NCI-H345 treated with DMSO at 0.1 percent for 48 hours (cell line): ENCODE data around the gene DGKI.

ENCODE experiments used
- DNase-seq: peaks from one replicate; lab custom pipeline; 2025; ENCODE audit not compliant: unreplicated experiment; lab: John Stamatoyannopoulos, UW

The DGKI gene

GRCh38 chr7:137658190-137658900 lies 188.4 kb downstream of the DGKI start:
- DNase-seq: no peak

DNA sequence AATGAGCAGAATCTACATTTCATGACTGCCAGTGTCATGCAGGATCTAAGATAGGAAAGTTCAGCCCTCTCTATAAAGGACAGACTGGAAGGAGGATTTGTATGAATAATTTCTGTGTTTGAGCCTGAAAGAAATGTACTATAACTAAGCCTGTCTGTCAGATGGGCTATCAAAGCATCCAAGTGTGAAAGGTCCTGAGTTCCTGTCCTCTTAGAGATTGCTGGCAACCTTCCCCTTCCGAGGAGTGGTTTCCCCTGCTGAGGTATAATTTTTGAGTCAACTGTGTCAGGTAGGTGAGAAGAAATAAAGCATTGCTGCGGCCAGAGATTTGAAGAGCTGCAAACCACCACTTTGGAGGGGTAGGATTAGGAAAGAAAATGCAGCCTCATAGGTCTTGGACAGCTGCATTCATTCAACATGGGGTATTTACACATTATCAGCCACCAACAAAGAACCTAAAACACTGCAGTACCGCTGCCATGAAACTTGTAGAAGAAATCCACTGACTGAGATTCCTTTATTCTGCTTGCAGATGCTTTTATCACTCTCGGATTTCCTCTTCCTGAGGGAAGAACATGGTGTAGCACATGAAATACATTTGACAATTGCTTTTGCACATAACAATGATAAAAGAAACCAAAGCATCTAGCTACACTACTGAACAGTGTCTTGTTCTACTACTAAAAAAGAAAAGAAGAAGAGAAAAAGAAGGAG lies 189.1 kb downstream of the DGKI start:
- no peak for DNase-seq

DNA sequence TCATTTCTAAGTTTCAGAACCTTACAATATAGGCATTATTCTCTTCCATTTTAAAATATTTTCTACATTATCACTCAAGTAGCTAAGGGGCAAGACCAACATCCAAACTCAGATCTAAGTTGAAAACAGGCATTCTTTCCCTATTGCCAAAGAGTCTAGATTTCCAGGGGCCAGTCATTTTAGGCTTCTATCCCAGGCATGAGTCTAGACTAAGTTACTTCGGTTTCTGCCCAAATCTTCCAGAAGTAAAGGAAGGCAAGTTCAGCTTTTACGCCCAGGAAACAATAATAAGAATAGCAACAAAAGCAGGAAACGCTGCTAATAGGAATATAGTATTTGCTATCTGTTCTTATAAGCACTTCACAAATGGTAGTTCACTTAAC lies 189.9 kb downstream of the DGKI start:
- DNase-seq: no peak

DNA sequence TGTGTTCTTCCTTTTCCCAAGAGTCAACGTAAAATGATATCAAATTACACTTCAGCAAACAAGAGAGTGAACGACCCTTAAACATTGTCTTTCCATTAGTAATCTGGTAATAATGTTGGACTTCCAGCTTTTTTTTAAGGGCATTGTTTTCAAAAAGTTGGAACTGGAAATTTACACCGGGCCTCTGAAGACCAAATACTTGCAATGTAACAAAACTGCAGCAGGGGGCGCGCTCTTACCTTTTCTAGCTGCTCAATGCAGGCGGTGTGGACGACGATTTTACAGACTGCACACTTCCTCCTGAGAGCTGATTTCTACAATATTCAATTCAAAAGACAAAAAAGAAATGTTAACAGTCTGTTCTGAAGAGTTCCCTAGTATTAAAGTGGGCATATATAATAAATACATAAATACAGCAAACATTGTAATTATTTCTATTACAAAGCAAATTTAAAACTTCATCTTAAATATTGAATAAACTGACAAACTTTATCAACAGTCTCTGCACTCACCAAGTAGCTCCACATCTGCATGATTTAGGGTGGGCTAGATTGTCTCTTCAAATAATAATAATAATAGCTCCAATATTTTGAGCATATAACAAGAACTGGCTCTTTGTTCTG lies 190.4 kb downstream of the DGKI start:
- DNase-seq: peak; percentile 53

GRCh38 chr7:137655804-137656203 lies 191.0 kb downstream of the DGKI start:
- no peak for DNase-seq

GRCh38 chr7:137652721-137653120 lies 194.1 kb downstream of the DGKI start:
- no peak for DNase-seq

GRCh38 chr7:137647905-137648565 lies 198.7 kb downstream of the DGKI start:
- no peak for DNase-seq

- no peak for DNase-seq
These were observed 204.3 kb downstream of the DGKI start for GRCh38 chr7:137642472-137642871.

DNA sequence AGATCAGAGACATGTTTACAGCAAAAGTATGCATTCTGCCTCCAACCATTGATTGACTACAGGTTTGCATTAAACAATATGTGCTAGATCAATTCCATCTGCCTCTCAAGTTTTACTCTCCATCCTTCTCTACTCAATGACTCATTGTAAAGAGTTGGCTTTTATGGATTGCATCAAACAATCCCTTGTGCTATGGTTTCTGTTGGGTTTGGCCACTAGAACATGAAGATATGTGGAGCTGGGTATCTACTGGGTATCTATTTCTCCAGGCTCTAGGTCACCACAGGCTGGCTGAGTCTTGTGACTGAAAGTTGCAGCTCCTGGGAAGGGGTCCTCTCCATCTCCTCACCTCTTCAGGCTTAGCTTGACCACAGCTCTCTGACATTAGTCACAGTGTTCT lies 204.7 kb downstream of the DGKI start:
- no peak for DNase-seq

DNA sequence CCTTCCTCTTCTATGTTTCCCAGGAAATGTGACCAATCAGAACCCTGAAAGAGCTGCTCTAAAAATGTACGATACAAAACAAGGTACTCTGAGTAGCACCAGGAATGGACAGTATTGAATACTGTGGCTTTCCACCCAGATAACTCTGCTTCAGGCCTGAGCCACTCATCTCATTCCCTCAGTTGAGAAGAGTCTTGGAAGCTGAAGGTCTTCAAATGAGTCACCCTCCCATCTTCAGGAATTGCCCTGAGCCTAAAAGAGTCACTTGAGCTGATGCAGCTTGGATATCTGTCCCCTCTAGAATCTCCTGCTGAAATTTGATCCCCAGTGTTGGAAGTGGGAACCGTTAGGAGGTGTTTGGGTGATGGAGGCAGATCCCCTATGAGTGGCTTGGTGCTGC lies 210.4 kb downstream of the DGKI start:
- no peak for DNase-seq

DNA sequence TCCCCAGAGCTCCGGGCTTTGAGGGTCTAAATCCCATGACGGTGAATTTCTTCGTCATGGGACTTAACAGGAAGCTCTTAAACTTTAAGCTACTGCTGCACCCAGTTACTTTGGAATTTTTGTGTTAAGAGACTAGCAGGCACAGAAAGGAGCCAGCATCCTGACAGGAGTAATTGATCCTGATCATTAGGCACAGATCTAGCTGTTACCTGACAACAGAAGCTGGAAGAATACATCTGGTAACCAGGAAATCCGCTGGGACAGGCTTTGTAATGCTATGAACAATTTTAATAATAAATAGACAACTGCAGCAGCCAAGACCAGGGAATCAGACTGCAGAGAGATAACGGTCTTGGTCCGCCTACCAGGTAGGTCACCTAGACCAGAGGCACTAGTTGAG lies 210.9 kb downstream of the DGKI start:
- no peak for DNase-seq

GRCh38 chr7:137635132-137635531 lies 211.6 kb downstream of the DGKI start:
- DNase-seq: no peak

DNA sequence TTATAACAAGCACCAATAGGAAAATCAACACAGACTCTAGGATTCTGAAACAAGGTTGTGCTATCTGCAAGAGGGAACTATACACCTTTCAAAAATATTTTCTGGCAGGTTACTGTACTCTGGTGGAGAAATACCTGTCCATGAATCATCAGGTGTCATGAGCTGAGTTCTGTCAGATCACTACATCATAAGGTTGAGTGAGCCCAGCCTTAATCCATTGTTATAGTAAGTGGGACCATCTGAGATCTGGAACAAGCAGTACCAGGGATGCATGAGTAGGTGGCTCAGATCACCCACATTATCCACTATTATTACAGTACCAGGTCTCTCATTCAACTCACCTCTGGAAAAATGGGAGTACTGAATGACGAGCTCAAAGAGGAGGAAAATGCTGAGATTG lies 212.4 kb downstream of the DGKI start:
- no peak for DNase-seq

GRCh38 chr7:137633133-137633532 lies 213.6 kb downstream of the DGKI start:
- DNase-seq: no peak

GRCh38 chr7:137628216-137628615 lies 218.6 kb downstream of the DGKI start:
- no peak for DNase-seq

- no peak for DNase-seq
These were observed 220.2 kb downstream of the DGKI start for GRCh38 chr7:137626469-137627067.

DNA sequence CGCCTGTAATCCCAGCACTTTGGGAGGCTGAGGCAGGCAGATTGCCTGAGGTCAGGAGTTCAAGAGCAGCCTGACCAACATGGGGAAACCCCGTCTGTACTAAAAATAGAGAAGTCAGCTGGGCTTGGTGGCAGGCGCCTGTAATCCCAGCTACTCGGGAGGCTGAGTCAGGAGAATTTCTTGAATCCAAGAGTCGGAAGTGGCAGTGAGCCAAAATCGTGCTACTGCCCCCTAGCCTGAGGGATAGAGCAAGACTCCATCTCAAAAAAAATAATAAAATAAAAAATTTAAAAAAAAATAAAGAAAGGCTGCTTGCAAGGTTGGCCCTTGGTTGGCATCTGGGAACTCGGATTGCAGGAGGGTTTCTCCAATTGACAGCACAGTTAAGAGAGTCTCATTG lies 221.6 kb downstream of the DGKI start:
- DNase-seq: no peak

DNA sequence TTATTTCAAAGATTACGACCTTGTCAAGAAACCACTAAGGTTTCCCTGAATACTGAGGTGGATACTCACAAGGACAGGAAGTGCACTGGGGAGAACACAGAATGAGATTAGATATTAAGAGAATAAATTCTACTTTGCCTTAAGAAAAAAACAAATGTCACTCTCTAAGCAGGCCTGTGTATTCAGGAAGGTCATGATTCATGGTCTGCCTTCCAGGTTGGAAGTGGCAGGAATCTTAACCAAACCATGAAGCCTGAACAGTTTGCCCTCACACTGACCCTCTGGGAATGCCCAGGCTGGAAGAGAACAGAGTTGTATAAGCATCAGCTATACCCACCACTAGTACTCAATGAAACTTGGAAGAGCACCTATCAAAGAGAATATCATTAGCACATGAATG lies 227.6 kb downstream of the DGKI start:
- DNase-seq: no peak

GRCh38 chr7:137618748-137619147 lies 228.0 kb downstream of the DGKI start:
- no peak for DNase-seq

DNA sequence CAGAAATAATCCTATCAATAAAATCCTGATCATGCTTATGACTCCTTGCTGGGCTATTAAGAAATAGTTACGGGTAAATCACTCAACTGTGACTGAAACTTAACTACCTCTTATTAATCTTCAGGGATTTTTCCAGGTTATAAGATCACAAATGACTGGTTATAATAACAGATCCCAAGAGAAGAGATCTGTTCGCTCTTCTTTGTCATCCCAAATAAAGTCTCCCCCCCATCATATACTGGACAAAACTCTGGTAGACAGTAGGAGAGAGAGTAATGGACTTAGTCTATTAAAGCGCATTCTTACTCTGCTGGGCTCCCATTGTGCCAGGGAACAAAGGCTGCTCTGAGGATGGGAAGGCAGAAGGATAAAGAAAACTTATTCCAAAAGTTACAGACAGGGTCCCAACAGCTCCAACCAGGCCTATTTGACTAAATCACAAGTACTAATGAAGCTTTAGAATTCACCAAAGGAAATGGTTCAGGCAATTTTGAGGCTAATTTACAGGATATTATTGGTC lies 233.7 kb downstream of the DGKI start:
- no peak for DNase-seq

GRCh38 chr7:137611606-137612005 lies 235.2 kb downstream of the DGKI start:
- DNase-seq: no peak
